GM21576 (cell line): Measurements from ENCODE around the gene POLR1A.
A peak's percentile ranks its signal among the peaks of the same experiment; 100 is the strongest.

Experiments used
- ATAC-seq: cut with Tn5 transposase; IDR thresholded peaks from one replicate; pipeline ENCODE4 v1.9.1; 2021; ENCODE audit warnings: mild to moderate bottlenecking, moderate library complexity; ENCODE audit not compliant: unreplicated experiment

Gene POLR1A

DNA sequence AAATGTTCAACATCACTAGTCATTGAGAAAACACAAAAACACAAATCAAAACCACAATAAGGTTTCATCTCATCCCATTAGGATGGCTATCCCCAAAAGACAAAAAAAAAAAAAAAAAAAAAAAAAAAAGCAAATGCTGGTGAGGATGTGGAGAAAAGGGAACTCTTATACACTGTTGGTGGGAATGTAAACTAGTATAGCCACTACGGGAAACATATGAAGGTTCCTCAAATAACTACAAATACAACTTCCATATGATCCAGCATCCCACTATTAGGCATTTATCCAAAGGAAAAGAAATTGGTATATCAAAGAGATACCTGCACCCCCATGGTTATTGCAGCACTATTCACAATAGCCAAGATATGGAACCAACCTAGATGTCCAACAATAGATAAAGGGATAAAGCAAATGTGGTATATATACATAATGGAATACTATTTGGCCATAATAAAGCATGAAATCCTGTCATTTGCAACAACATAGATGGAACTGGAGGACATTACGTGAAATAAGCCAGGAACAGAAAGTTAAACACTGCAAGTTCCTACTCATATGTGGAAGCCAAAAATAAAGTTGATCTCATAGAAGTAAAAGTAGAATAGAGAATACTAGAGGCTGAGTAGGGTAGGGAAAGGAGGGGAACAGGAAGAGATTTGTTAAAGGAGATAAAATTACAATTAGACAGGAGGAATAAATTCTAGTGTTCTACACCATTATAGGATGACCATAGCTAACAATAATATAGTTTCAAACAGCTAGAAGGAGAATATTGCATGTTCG, 8.4 kb downstream of the POLR1A start:
- no peak for ATAC-seq

DNA sequence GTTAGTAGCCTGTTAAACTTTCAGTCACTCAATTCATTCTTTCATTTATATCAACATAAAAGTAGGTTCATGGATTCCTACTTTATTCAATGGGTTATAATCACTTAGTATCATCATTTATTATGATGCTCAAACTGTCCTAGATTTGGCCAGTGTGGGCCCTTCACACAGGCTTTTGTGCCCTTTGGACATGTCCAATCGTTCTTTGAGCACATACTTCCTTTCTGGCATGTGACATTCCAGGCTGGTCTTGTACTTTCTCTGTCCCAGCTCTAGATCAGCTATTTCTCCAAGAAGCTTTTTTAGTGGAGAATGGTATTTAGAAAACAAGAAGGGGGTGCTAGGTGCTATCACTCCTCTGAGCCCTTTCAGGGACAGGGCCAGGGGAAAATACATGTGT, 11.5 kb downstream of the POLR1A start:
- no peak for ATAC-seq

- ATAC-seq = no peak
Observed at GRCh38 chr2:86087936-86088850, 17.5 kb downstream of the POLR1A start.

DNA sequence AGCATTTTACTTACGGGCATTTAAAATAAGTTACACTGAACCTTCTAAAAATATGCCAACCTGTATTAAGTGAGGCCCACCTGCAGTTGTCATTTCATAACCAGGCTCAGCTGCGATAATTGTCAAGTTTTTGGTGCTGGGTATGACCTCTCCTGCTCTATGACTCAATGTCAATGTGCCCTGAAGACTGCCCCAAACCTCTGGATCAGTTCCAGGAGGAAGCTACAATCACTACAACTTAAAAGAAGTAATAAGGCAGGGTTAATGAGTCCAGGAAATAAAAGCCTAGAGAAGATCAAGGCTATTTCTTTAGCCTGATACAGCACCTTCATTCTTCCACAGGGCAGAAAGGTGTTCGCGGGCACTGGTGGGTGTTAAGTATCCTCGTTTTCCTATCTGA, 22.9 kb downstream of the POLR1A start:
- ATAC-seq = no peak

GRCh38 chr2:86081724-86082123, 24.0 kb downstream of the POLR1A start:
- no peak for ATAC-seq

DNA sequence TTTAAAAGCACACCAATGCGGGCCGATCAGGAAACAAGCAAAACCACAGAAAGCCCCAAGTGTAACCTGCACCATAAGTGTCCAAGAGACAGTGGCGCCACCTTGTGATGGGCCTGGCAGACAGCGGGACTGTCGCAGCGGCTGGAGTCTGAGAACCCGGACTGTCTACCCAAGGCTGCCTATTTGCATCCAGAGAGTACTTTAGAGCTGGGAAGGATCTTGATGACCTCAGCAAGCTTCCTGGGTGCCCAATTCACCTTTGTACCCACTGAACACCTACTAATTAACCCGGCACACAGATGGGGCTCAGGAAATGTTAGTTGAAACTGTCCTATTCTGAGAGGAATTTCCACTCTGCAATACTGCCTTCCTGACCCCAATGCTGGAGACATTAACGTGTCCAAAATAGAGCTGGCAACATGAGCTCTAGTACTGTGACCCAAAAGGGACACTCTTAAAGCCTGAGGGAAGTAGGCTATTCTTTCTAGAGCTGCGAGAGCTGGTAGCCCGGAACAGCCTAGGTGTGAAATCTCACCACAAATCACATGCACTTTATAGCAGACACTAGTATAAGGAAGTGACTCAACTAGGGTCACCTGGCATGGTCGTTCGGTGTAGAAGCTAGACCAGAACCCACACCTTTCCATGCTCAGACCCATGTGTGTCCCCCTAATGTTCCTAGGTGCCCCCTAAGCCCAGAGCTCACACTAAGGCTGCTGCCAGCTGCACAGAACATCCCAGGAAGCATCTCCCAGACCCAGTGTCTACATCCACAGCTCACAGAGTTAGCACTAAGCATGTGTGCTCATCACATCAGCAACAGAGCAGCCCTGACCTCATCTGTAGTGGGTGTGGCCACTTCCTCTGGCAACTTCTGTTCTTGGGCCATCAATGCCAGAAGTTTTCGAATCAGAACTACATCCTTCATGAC, 25.4 kb downstream of the POLR1A start:
- ATAC-seq = peak; percentile 75

- no peak for ATAC-seq
Observed at GRCh38 chr2:86078774-86079545, 26.7 kb downstream of the POLR1A start.

- ATAC-seq = no peak
Observed at GRCh38 chr2:86075886-86076285, 29.8 kb downstream of the POLR1A start.

DNA sequence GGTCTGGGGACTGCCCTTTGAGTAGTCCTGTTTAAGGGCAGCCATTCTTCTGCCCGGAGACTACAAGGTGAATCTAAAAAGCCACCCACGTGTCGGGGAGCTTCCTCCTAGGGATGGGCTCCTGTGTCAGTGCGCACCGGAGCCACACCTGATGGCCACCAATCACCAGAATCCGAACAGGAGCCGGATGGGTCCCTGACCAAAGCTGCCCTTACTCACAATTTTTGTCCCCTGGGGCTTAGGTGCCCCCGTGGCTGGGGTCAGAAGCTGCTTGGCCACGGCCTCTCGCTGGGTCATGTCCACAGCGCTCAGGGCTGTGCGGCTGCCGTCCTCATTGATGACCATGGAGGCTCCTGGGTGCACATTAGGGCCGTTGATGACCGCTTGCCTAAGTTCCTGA, 30.9 kb downstream of the POLR1A start:
- ATAC-seq = no peak

DNA sequence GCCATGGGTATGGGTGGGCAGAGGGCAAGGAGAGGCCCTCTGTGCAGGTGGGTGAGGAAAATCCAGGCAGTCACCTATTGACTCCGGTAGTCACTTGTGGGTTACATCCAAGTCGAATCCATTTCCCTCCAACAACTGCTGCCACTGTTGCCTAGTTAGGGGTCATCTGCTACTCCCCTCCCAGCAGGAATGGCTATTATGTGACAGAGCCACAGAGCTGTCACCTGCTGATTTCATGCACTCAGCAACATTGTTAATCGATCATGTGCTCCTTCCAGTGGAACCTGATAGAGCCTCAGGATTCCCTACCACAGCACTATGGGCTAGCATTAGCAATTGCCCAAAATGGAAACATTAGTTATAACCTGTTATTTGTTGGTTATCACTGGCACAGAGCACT, 31.4 kb downstream of the POLR1A start:
- ATAC-seq = no peak

- ATAC-seq = no peak
Observed at GRCh38 chr2:86073225-86073624, 32.5 kb downstream of the POLR1A start.

DNA sequence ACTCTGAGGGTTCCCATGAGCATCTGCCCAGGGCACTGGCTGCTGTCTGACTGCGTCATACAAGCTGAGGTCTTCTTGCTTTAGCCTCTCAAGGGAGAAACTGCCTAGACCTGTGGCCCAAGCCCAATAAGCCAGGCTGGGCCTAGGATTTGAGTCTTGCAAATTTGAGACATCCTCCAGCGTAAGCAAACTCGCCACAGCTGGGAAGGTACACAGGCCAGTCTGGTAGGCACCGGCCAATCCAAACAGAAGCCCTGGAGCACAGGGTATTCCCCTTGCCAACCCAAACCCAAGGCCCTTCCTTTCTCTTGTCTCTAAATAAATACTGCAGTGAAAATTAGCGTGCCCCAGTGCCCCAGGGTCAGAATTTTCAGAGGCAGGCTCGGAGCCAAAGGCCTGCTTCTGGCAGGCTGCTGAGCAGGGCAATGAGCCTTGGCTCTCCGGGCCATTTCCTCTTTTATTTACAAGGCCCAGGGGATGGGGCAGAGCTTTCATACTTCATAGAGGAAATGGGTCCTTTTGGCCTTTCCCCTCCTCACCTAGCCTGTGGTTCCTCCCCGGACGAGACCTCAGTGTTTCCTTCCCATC, 33.3 kb downstream of the POLR1A start:
- peak; percentile 54 for ATAC-seq

DNA sequence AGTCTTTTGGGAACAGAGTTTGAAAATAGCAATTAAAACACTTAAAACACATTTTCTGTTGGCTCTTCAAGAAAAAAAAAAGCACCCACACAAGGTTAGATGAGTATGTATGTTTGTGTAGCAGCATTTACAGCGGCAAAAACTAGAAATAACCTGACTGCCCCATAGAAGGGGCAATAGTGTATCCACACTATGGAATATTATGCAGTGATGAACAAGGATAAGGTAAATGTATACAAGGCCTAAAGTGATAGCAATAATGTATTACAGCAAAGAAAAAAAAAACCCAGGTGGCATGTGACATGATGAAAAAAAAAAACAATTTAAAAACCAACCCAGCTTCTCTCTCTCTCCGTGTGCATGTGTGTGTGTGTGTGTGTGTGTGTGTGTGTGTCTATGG, 34.8 kb downstream of the POLR1A start:
- no peak for ATAC-seq

DNA sequence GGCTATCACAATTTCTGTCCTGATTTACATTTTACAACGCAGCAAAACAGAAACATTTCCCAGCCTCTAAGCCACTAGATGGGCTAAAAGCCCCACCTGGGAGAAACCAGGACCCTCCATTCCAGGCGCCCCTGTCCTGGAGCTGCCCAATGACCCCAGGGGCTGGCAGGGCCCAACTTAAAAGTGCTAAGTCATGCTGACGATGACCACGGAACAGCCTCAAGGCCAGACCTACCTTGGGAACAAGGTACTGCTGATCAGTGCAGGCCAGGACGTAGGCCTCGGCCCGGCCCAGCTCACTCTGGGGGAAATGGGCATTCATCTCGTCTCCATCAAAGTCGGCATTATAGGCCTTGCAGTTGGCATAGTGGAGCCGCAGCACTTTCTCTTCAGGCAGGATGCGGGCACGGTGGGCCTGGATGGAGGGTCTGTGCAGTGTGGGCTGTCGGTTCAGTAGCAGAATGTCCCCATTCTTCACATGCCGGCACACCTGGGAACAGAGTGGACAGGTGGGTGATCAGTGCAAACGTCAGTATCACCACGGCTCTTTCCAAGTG, 35.8 kb downstream of the POLR1A start:
- ATAC-seq = no peak

DNA sequence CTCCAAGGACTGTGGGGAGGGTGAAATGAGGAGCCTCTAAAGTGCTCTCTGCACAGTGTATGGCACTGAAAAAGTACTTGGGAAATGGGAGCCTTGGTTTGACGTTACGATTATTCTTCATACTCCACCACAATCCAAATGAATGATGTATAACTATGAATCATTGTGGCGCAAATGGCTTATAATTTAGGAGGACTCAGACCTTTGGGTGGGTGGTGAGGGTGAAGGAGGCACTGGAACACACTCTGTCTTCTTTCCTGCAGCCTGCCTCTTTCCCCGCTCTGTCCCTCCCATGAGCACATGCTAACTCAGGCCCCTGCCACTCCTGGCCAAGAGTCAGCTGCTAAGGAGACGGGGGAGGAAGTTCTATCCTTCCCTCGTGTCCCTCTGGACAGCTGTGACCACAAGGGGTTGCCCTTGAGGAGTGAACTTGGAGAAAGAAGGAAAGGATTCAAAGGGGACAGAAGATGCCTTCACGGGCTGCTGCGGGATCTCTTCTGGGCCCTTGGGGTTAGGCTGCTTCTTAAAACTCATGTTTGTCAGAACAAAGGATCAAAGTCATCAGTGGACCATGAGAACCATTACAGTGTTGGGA, 36.5 kb downstream of the POLR1A start:
- no peak for ATAC-seq

DNA sequence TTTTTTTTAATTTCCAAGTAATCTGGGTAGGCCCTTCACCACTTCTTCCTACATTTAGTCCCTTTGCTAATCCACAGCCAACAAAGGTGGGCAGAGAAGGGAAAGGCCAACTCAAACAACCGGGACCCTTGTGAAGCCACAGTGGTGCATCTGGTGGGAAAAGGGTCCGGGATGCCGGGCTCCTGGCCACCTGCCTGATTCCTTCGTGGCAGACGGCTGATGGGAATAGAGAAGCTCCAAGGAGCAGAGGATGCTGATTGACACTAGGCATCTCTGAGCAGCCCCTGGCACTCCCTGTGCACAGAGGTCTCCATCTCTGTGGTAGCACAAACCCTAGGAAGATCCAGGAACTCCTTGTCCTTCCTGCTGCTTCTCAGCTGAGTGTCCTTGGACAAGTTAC, 37.0 kb downstream of the POLR1A start:
- ATAC-seq = no peak

DNA sequence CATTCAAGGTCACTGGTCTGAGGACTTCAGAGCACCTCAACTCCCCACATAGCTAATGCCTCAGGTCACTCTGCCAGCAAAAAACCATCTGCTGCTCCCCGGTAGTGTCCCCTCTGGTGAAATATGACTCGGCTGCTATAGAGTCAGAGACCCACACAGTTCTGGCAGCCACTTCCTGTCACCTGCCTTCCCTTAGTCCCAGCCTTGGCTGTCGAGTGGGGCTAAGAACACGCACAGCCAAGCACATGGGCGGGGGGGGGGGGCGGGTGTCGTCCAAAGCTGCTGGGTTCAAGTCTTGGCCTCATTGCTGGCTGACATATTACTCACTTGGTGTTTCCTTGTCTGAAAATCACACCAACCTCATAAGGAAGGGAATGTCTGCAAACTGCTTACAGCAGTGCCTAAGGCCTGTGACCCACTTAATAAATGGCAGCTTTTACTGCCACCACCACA, 37.5 kb downstream of the POLR1A start:
- ATAC-seq = peak; percentile 52

DNA sequence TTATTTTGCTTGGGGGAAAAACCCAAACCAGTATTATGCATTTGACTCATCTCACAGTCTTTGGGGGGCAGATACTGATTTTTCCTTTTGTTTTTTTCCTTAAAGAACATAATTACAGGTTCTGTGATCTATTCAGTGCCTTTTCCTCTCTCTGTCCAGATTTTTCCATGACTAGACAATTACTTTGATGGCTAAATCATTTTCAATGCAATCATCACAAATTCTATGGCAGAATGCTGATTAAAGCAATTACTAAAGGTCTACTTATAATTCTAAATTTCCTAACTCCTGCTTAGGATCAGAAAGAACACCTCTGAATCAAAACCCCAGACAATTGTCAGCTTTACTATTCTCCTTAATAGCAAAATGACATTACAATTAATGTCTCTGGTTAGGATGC, 38.8 kb downstream of the POLR1A start:
- ATAC-seq = no peak

DNA sequence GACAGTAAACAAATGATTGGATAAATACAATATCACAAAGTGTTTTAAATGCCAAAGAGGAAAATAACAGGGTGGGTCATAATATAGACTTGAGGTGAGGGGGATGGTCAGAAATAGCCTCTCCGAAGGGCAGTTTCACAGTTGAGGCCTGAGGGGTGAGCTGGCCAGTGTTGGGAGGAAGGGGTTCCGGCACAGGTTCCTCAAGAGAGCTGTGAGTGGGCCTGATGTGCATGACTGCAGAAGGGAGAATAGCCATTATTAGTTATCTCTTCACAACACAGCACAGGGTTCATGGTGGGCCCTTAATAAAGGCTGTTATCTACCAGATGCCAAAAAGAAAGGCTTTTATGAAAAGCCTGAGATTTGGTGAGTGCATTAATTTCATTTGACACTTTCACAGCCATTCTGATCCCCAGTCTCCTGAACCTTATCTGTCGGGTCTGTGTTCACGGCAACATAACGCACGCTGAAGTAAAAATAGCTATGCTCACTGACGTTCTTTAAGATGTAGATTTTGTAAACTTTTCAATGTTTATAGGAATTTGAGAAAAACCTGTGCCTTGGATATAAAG, 39.6 kb downstream of the POLR1A start:
- ATAC-seq = no peak
